K562 (cell line): ENCODE results near the gene DCLK2. TPM values are rescaled to one million over a fixed set of nuclear protein-coding genes. Genes with fewer than 3 reads are reported as not detected.

Source experiments
- ATAC-seq: fragments of 200-7000 bp; cut with Tn5 transposase; 3 replicates; pipeline ENCODE4 v1.9.1; 2020; ENCODE audit warnings: moderate library complexity
- BruUV-seq: library from RNA; stranded (reverse); fragments of 400-500 nt; replicated peaks from 2 replicates; lab custom pipeline; 2021; lab: Mats Ljungman, UMichigan
- CTCF ChIA-PET: fragments of 300-600 bp; formaldehyde crosslinking; extraction: SDS; loops from one replicate; lab custom pipeline; 2021; ENCODE audit warnings: low intra/inter-chr PET ratio; lab: Yijun Ruan, JAX
- POLR2A ChIA-PET: fragments of 300-600, 350-650 bp; sonication (Branson Sonifier 250); formaldehyde crosslinking; extraction: SDS; loops from one replicate; lab custom pipeline; 2021; ENCODE audit warnings: antibody characterized with exemption, inconsistent platforms; lab: Yijun Ruan, JAX
- DNase-seq, 4 experiments: peaks; one replicate each; pipeline versions ENCODE4 v3.0.0 to v3.0.0-alpha.2; 2011 to 2018; ENCODE audit warnings: low spot score in 3 of 4, mixed read lengths in 3 of 4; ENCODE audit errors: extremely low read depth in 1 of 4
- FAIRE-seq: peaks from 2 replicates; lab custom pipeline; 2011; peaks lifted over from hg19 to GRCh38; lab: Jason Lieb, UNC
- H2AFZ ChIP-seq: 2 replicates; pipeline ENCODE4 v1.6.0; 2011; ENCODE audit warnings: low read depth, low read length, control low read depth, inconsistent platforms
- H3K27ac ChIP-seq: fragments of 200-600 bp; 3 replicates; pipeline ENCODE4 v1.8.0; 2011; ENCODE audit warnings: low read depth, mild to moderate bottlenecking, control low read depth, inconsistent platforms, low read length, moderate library complexity, mixed read lengths; ENCODE audit errors: extremely low read depth
- H3K27me3 ChIP-seq, 2 experiments: fragments of 300-600 bp in 1 of 2; 2 replicates in 1 of 2; 3 replicates in 1 of 2; pipeline versions ENCODE4 v1.6.0 to v1.8.0; 2011; ENCODE audit warnings: inconsistent platforms in 2 of 2, low read length in 2 of 2, mild to moderate bottlenecking in 1 of 2, mixed read lengths in 1 of 2, moderate library complexity in 1 of 2; ENCODE audit not compliant: control insufficient read depth in 2 of 2, insufficient read depth in 2 of 2
- H3K36me3 ChIP-seq: fragments of 300-600 bp; 3 replicates; pipeline ENCODE4 v1.8.0; 2011; ENCODE audit warnings: mild to moderate bottlenecking, low read length, inconsistent platforms; ENCODE audit not compliant: control insufficient read depth, insufficient read depth
- H3K4me1 ChIP-seq, 2 experiments: fragments of 200-600 bp in 1 of 2; replicated peaks in 1 of 2; 2 replicates in 1 of 2; 3 replicates in 1 of 2; pipeline versions ENCODE4 v1.5.1 to v1.8.0; 2011; ENCODE audit warnings: inconsistent platforms in 2 of 2, low read length in 2 of 2, mild to moderate bottlenecking in 1 of 2, mixed read lengths in 1 of 2, moderate library complexity in 1 of 2; ENCODE audit not compliant: control insufficient read depth in 2 of 2, insufficient read depth in 2 of 2
- H3K4me2 ChIP-seq: 2 replicates; pipeline ENCODE4 v1.6.1; 2011; ENCODE audit warnings: low read length, control low read depth, inconsistent platforms, mixed read lengths; ENCODE audit not compliant: insufficient read depth
- H3K4me3 ChIP-seq: fragments of 200-600 bp; sonication (generic), shearing (Covaris generic); 2 replicates; pipeline ENCODE4 v1.5.1; 2016; ENCODE audit warnings: control low read depth, inconsistent platforms
- H3K79me2 ChIP-seq: fragments of 200-600 bp; 3 replicates; pipeline ENCODE4 v1.8.0; 2011; ENCODE audit warnings: low read length, inconsistent platforms; ENCODE audit not compliant: control insufficient read depth, insufficient read depth
- H3K9ac ChIP-seq, 2 experiments: 2 replicates each; pipeline versions ENCODE4 v1.6.0 to v1.6.1; 2011; ENCODE audit warnings: low read depth in 2 of 2, low read length in 2 of 2, control low read depth in 1 of 2, inconsistent platforms in 1 of 2, mild to moderate bottlenecking in 1 of 2, mixed read lengths in 1 of 2; ENCODE audit not compliant: insufficient read depth in 1 of 2
- H3K9me1 ChIP-seq: one replicate; pipeline ENCODE4 v1.6.0; 2011; ENCODE audit warnings: inconsistent platforms, mild to moderate bottlenecking, low read length, moderate library complexity; ENCODE audit not compliant: control insufficient read depth, insufficient read depth
- H3K9me3 ChIP-seq: replicated peaks from 2 replicates; pipeline ENCODE4 v1.5.1; 2011; ENCODE audit warnings: low read depth, low read length, inconsistent platforms; ENCODE audit not compliant: control insufficient read depth, insufficient read depth
- H4K20me1 ChIP-seq: replicated peaks from 2 replicates; pipeline ENCODE4 v1.6.1; 2011; ENCODE audit warnings: low read length, inconsistent platforms, mixed read lengths; ENCODE audit not compliant: control insufficient read depth, insufficient read depth
- ATF4 ChIP-seq: fragments of 450-650 bp; formaldehyde crosslinking; IDR thresholded peaks from 2 replicates; pipeline ENCODE4 v1.4.0; 2022; ENCODE audit warnings: mild to moderate bottlenecking, moderate library complexity
- ID3 ChIP-seq, 2 experiments: fragments of 250-450 bp in 1 of 2; fragments of 450-650 bp in 1 of 2; sonication (Bioruptor Pico) in 1 of 2; IDR thresholded peaks; 2 replicates each; pipeline versions ENCODE4 v1.6.1 to v1.8.0; 2016 to 2021; ENCODE audit warnings: mild to moderate bottlenecking in 2 of 2, moderate library complexity in 2 of 2, missing compliant biosample characterization in 1 of 2, missing genetic modification characterization in 1 of 2
- KHSRP ChIP-seq: fragments of 450-650 bp; IDR thresholded peaks from 2 replicates; pipeline ENCODE4 v1.6.1; 2017
- KLF6 ChIP-seq: fragments of 250-450 bp; sonication (Bioruptor Pico); IDR thresholded peaks from 2 replicates; pipeline ENCODE4 v1.4.0; 2020; ENCODE audit warnings: mild to moderate bottlenecking, moderate library complexity, borderline replicate concordance
- PREB ChIP-seq: sonication (generic); formaldehyde crosslinking; IDR thresholded peaks from 2 replicates; pipeline ENCODE4 v1.8.1; 2023; ENCODE audit warnings: mild to moderate bottlenecking, missing genetic modification reagents
- RFX7 ChIP-seq: fragments of 250-450 bp; sonication (Bioruptor Pico); IDR thresholded peaks from 2 replicates; pipeline ENCODE4 v1.5.1; 2021; ENCODE audit warnings: mild to moderate bottlenecking
- ZNF121 ChIP-seq: sonication (generic); formaldehyde crosslinking; conservative IDR thresholded peaks from 2 replicates; pipeline ENCODE4 v1.8.0; 2022; ENCODE audit warnings: missing genetic modification reagents
- ZNF146 ChIP-seq: IDR thresholded peaks from one replicate; pipeline ENCODE4 v1.6.1; 2018; ENCODE audit warnings: missing compliant biosample characterization; ENCODE audit not compliant: unreplicated experiment
- ZNF280A ChIP-seq: fragments of 450-650 bp; IDR thresholded peaks from 2 replicates; pipeline ENCODE4 v1.6.1; 2018; ENCODE audit warnings: mild to moderate bottlenecking, low read depth; ENCODE audit not compliant: partially characterized antibody
- WGBS: fragments of 100-300 bp; shearing (Covaris generic); methylation state at CpG from one replicate; pipeline ENCODE4 v1.1.6; 2016; ENCODE audit warnings: low coverage, mixed read lengths; ENCODE audit not compliant: insufficient coverage; ENCODE audit errors: missing lambda C conversion rate; 5-methylcytosine and 5-hydroxymethylcytosine counted together
- in situ Hi-C: fragments of 300-500 bp; cut with MboI; formaldehyde crosslinking; loops from 4 replicates; pipeline ENCODE4 v1.15.0; 2018; ENCODE audit warnings: inconsistent platforms, mixed read lengths
- intact Hi-C: fragments of 100-400 bp; cut with micrococcal nuclease; formaldehyde crosslinking; loops from 2 replicates; pipeline ENCODE4 v1.14.2; 2022
- polyA plus RNA-seq, 8 experiments: library from polyadenylated mRNA; depleted of rRNA in 4 of 8; stranded (reverse) in 5 of 8; unstranded in 3 of 8; fragments of >200 nt; fragmentation: Nextera tagmentation in 2 of 8; fragmentation: Illumina TruSeq in 1 of 8; extraction: Ambion mirVana in 2 of 8; extraction: Trizol in 1 of 8; gene quantifications; 2 replicates each; pipeline versions ENCODE4 v1.2.1 to v1.2.3, GENCODE V29; 2011 to 2014; ENCODE audit warnings: inconsistent platforms in 1 of 8, missing spikeins in 1 of 8
- total RNA-seq, 7 experiments: library from RNA; depleted of rRNA in 6 of 7; stranded (reverse); fragments of >200 nt in 6 of 7; fragmentation: Illumina TruSeq in 2 of 7; extraction: Trizol in 2 of 7; gene quantifications; 2 replicates each; pipeline versions ENCODE4 v1.2.1 to v1.2.3, GENCODE V29; 2011 to 2021; ENCODE audit warnings: low replicate concordance in 1 of 7

The DCLK2 gene
- total and polyA plus RNA-seq, 9 of the 15 experiments (the other 6 are each of a cell fraction or from before 2014, with no cell fraction given) = not detected

GRCh38 chr4:150039274-150040127 is 38.7 kb upstream of the DCLK2 start:
- no peak overlapping the region for H3K4me3 ChIP-seq
- H3K9ac ChIP-seq = no peak overlapping the region
- FAIRE-seq = no peak
- no peak for ATAC-seq
- H2AFZ ChIP-seq = no peak overlapping the region
- 0% methylated on average over 2 of the region's 2 CpGs for WGBS
- BruUV-seq = no TSS peak
- DNase-seq = no peak
- H3K79me2 ChIP-seq = no peaks in the 10 kb centered on the region
- POLR2A ChIA-PET = no interaction called here
- no peaks in the 10 kb centered on the region for H4K20me1 ChIP-seq
- no peak for TF ChIP-seq ZNF280A
- TF ChIP-seq ZNF146 (CRISPR knock-in tag) = no peak
- TF ChIP-seq KLF6 (CRISPR knock-in tag) = no peak
- no peak for TF ChIP-seq KHSRP
- TF ChIP-seq ATF4 (CRISPR knock-in tag) = no peak
- TF ChIP-seq ZNF121 (CRISPR knock-in tag) = no peak
- no peak for TF ChIP-seq RFX7 (CRISPR knock-in tag)
- no peak for TF ChIP-seq ID3 (CRISPR knock-in tag; IDR thresholded peaks at IDR 0.05)
- TF ChIP-seq ID3 (tag; IDR thresholded peaks at IDR 0.05) = no peak
- no peak for TF ChIP-seq PREB (CRISPR knock-in tag)
- H3K27ac ChIP-seq = no peak overlapping the region
- CTCF ChIA-PET = no interaction called here
- no peak overlapping the region for H3K4me2 ChIP-seq
- in situ Hi-C loops = no loop called here
- no peaks in the 10 kb centered on the region; a peak in 1 of 5 replicates for H3K27me3 ChIP-seq
- no peaks in the 10 kb centered on the region for H3K36me3 ChIP-seq
- intact Hi-C loops = no loop called here
- H3K9me3 ChIP-seq = no peaks in the 10 kb centered on the region
- H3K4me1 ChIP-seq = no peaks in the 10 kb centered on the region
- H3K9me1 ChIP-seq = no peaks in the 10 kb centered on the region
